ENCODE measurements around the gene USP13.

The USP13 gene

DNA sequence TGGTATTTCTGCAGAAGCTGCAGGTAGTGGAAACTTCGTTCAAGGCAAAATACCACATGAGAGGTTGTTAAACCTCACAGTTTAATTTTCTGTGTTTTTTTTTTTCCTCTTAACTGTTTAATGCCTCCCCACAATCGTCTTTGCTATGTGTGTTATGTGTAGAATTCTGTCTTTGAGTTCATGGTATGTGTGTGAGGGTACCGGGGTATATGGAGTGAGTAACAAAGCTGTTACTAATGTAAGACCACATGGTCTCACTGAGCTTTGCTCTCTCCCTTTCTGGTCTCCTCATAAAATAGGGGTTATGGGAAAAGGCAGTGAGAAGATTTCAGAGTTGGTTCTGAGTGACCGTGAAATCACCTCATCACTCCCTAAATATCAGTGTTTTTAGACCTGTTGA is 143.6 kb downstream of the USP13 start:
- no peak for DNase-seq (ENCODE audit: low read depth)

DNA sequence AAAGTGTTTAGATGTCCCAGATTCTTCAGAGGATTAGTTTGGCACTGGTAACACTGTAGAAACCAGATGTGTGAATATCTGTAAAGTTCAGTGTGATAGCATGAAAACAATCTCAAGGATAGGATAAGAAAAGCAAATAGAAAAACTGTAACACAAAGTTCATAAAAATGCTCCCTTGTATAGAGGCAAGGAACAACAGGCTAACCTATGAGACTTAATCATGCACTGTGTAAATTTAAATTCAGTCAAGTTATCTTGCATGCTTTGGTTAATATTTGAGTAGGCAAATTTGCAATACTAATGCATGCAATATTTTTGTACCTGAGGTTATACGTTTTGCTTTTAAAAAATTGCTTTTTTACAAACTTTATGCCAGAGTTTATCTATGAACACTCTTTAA is 144.4 kb downstream of the USP13 start:
- DNase-seq (ENCODE audit: low read depth): no peak

DNA sequence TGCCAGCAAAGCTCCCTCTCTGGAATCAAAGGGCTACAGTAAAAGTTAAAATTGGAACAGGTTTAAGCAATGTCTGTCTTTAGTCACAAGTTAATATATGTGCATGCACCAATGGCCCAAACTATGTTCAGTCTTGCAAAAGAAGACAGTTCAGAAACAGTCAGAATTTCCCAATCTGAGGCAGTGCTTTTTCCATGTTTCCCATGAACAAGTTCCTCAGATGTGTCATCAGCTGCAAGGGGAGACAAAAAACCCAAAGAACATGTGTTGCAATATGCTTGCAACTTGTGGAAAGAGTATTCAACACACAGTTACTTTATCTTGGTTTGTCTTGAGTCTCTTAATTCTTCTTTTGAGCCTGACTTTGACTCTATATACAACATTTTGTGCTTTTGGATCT is 148.4 kb downstream of the USP13 start:
- no peak for DNase-seq (ENCODE audit: low read depth)

DNA sequence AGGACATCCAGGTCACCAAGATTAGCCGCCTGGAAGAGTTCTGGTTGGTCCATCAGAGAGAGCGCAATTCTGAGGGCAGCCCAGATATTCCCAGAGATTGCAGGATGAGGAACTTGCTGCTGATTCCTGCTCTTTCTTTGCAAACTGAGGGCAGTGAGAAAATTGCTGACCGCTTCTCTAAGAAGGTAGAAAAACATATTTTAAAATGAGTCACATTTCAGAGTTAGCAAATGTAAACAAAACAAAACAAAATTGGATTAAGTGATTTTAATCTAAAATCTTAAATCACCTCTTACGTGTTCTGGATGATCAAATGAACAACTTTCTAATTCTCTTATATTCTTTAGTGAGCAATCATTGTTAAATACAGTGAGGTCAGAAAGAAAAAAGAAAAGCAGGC is 149.0 kb downstream of the USP13 start:
- no peak for DNase-seq (ENCODE audit: low read depth)

DNA sequence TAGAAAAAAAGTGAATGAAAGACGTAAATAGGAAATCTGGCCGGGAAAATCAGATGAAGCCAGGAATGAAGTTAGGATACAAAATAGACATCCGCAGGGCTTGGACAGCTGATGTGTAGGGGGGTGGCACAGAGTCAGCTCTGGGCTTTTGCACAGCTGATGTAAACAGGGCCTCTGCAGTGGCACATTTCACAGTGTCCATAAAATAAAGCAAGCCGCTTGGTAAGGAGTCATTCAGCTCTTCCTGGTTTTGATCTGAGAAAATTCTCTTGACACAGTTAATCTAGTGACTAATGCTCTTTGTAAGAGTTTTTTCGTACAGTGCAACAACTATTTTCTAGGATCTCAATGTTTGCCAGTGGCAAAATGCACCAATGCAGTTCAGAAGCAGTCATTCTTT is 153.3 kb downstream of the USP13 start:
- DNase-seq (ENCODE audit: low read depth): no peak

DNA sequence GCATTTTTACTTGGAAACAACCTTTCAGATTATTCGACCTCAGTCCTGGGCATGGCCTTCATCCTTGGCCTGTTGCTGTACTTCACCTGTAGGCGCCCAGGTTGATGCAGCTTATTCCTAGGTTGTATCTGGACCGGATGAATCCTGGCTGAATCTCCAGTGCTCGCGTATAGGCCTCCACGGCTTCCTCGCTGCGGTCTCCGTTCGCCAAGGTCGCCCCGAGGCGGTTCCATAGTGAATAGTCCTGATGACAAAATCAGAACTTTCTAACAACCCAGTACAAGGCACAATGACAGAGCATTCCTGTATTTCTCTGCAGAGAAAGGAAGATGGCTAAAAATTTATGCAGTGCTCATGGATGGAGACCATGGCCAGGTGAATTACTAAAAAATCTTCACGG is 154.7 kb downstream of the USP13 start:
- no peak for DNase-seq (ENCODE audit: low read depth)

DNA sequence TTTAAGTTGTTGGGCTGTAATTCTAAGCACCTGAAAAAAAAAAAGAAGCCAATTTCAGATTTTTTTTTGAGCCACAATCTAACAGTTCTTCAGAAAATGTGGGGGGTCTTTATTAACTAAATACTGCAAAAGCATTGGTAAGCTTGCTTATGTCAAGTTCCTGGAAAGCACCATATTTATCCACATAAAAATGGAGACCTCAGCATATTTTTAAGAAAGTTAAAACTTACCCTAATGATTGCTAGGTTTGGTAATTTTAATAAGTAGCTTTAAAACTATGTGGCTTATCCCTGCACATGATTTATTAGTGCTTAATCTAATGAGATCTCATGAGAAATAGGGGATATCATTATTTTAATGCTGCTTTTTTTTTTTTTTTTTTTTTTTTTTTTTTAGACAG is 156.8 kb downstream of the USP13 start:
- DNase-seq (ENCODE audit: low read depth): no peak

DNA sequence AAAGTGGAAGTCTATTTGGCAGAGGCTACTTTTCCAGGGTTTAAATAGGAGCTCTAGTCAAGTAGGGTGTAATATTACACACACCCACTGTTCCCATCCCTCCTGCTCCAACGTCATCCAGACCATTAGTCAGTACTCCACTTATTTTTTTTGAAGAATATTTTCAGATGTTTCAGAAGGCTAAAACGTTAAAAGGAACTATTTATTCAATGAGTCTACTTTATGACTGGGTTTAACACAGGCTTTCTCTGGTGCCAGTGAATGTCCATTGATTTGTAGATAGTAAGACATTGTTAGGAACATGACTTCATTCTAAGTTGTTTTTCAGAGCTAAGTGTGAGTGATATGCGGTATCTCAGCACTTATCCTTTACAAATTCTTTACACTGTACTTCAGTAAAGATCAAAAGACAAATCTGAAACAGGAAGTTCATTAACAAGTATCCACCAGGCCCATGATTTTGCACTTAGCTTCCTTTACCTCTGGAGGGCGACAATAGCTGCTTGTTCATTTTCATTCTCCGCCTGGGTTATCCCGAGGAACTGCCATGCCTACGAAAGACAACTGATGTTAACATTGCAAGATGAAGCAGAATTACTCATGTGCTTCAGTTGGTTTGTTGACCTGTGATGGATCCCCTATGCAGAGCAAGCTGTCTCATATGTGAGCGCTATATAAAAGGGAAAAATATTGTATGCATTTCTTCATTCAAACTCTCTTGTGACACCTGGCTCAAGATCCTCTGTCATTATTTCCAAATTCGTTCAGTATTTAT is 158.7 kb downstream of the USP13 start:
- DNase-seq (ENCODE audit: low read depth): no peak

DNA sequence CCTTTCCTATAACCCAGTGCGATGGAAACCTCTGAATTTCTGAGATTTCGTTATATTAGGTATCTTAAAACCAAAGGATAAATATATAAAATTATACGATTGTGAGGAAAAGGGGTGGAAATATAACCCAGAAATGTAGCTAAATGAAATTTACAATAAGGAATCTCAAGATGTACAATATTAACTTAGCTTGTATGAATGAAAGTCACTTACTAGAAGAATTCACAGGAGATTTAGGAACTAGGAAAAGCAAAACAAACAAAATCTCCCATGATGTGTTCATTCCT is 159.2 kb downstream of the USP13 start:
- no peak for DNase-seq (ENCODE audit: low read depth)

DNA sequence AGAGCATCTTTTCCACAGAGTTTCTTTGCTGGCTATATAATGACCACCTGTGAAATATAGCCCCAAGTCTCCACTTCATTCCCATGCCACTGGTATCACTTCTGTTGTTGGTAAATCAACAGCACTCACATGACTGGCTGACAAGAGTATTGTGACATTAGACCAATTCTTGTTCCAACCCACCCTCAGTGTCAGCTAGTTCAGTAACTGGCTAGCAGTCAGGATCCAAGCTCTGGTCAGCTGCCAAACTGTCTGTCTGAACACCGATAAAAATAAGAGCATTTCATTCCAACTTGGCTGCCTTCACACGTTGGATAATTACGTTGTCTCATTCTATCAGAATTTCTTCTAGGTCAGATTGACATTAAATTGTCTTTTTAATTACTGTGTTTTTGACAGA is 166.5 kb downstream of the USP13 start:
- DNase-seq (ENCODE audit: low read depth): no peak

DNA sequence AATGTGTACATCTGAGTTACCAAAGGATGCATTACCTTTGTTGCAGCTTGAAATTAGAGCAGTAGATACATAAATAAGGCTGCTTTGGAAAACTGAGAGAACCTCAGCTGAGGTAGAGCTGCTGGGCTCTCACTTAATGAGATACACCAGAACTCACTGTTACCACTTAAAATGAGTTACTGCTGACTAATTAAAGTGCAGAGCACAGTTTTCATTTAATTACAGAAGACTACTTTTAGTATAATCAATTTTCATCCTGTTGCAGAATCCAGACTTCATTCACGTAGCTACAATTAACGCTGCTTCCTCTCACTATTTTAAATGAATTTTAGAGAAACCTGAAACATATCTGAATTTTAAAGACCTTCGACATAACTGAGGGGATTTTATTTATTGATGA is 169.5 kb downstream of the USP13 start:
- DNase-seq (ENCODE audit: low read depth): no peak

DNA sequence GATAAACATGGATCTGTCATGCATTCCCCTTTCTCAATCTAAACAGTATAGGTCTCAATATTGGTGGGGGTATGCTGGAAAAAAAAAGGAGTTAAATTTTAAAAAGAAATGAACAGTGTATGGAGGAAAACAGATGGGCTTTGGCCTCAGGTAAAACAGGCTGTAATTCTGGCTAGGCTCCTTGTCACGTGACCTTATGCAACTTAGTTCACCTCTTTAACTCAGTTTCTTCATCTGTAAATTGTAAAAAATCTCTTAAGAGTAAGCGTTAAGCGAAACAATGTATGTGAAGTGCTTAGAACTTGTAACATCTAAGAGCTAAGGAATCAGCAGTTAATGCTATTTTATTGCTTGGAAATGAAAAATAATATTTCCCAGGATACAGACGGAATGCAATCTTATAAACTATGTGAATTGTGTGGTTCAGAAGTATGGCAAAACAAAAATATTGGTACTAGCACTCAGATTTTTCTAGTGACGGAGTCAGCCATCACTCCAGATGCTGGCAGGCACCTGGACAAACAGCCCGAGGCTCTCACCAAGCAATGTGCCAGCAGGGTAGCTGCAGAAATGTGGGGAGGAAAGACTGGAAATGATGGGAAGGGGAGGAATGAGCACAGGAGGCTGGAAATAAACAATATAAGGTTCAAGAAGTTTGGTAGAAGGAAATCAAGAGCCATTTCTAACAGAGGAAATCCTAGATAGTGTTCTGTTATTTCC is 172.8 kb downstream of the USP13 start:
- no peak for DNase-seq (ENCODE audit: low read depth)

DNA sequence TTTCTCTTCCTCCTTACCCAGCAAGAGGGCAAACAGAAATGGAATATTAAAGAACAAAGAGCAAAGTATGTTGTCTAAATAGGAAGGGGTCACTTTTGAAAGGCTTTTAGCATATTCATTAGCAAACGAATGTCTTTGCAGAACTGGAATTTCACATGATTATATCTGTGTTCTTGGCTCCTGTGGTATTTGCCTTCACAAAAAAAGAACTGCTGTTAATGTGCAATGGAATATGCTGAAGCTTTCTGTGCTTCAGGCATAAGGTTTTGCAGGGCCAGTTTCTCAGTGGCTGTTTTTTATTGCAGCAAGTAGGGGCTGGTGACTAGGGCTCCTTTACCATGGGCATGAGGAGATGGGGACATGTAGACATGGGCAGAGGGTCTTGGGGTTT is 173.4 kb downstream of the USP13 start:
- no peak for DNase-seq (ENCODE audit: low read depth)

DNA sequence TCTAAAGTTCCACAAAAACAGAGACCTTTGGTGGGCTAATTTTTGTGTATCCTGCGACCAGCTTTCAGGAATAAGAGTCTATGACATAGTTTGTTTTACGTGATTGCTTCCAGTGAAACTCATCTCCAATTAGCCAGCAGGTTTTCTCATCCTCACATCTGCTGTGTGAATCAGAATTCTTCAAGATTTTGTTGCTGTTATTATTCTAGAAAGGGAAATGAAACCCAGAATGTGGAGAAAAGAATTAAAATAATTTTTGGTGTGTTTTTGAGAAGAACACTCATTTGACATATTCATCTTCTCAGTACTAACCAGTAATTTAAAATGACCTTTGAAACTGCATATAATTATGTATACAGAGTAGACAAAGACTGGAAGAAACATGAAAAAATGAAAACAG is 175.9 kb downstream of the USP13 start:
- no peak for DNase-seq (ENCODE audit: low read depth)

DNA sequence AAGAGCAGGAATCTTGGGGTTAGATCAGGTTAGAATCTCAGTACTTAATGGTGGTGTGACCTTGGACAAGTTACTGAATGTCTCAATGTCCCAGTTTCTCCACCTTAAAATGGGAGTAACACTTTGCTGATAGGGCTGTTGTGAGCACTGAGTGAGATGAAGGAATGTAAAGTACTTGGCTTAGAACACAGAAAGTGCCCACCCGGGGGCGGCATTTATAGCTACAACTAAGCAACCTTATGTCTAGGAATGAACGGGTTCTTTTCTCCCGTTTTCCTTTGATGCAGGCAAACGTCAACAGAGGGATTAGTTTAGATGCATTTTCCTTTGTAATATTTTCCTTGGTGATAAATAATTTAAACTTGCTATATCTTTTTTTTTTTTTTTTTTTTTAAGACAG is 176.6 kb downstream of the USP13 start:
- no peak for DNase-seq (ENCODE audit: low read depth)

DNA sequence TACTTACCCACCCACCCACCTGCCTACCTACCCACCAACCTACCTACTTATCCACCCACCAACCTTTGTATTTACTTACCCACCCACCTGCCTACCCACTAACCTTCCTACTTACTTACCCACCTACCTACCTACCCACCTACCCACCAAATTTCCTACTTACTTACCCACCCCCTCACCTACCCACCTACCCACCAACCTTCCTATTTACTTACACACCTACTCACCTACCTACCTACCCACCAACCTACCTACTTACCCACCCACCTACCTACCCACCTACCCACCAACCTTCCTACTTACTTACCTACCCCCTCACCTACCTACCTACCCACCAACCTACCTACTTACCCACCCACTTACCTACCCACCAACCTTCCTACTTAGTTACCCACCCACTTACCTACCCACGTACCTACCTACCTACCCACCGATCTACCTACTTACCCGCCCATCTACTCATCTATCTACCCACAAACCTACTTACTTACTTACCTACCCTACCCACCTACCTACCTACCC is 179.6 kb downstream of the USP13 start:
- DNase-seq (ENCODE audit: low read depth): no peak

DNA sequence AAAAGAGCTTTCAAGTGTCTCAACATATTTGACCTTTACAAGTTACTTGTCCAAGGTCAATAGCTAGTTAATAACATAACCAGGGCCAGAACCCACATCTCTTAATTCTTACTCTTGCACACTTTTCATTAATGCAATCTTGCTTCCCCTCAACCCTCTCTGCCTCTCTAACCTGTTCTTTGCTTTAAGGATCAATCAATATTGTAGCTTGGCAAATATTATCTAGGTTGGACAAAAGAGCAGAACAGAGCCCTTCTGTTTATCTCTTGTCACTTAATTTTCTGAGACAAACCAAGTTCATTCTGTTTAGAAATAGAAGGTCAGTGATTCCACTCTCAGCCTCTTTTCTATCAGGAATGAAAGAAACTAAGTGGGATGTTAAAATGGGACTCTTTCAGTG is 180.5 kb downstream of the USP13 start:
- DNase-seq (ENCODE audit: low read depth): no peak

DNA sequence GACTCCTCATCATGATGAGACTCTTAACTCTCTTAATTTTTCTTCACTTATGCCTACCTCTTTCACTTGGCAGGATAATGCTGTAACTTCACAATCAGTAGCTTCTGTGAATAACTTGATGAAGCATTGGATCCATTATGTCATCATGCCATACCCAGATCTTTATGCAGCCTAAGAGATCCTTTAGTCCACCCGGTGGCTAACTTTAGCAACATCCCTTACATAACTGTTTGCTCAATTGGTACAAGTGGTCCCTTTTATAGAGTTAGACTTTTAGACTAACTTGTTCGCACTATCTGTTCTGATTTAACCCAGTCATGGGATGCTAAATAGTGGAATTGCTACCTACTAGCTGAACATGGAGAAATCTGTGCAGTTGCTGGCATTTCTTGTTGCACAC is 184.5 kb downstream of the USP13 start:
- no peak for DNase-seq (ENCODE audit: low read depth)

Data from stimulated activated CD8-positive, alpha-beta memory T cell treated with anti-CD3 and anti-CD28 coated beads, Interleukin-7, amount 100 ng/mL, for 24 hours (primary cell).